ENCODE results near the gene RAET1G. TPM values are rescaled to one million over a fixed set of nuclear protein-coding genes. Genes with fewer than 3 reads are reported as not detected.

The RAET1G gene
- 0.27 and 0.34 TPM in 2 replicates for total RNA-seq

GRCh38 chr6:149922642-149923326 lies at the start of gene RAET1G:
TSS of gene RAET1G (minus strand) at chr6:149923121. CDS start at chr6:149923010, 111 bp downstream.

GRCh38 chr6:149963462-149964307 lies 40.8 kb upstream of the RAET1G start, which contains the start of gene ULBP1:
TSS of gene ULBP1 (plus strand) at chr6:149963943. CDS start at chr6:149964050, 107 bp downstream.

GRCh38 chr6:149941583-149942460 lies 18.9 kb upstream of the RAET1G start, which contains the start of gene ULBP2:
TSS of gene ULBP2 (plus strand) at chr6:149942014. CDS start at chr6:149942073, 59 bp downstream.

GRCh38 chr6:149897855-149898744 lies 24.8 kb downstream of the RAET1G start, which contains the start of gene RAET1E:
TSS of gene RAET1E (minus strand) at chr6:149898113. CDS start at chr6:149890901, 7,212 bp downstream.

Other genes with a start within 250 kb of the RAET1G start
- 11.0 and 11.5 TPM in 2 replicates for gene LATS1, start 205.0 kb downstream of the RAET1G start, total RNA-seq
- gene NUP43, start 176.6 kb downstream of the RAET1G start, total RNA-seq, result 24.9 and 28.5 TPM in 2 replicates
- gene PCMT1, start 173.4 kb downstream of the RAET1G start, total RNA-seq, result 139 and 140 TPM in 2 replicates
- gene LRP11, start 58.8 kb downstream of the RAET1G start, total RNA-seq, result 17.5 and 18.4 TPM in 2 replicates
- 0.80 and 0.94 TPM in 2 replicates for gene RAET1E, start 25.0 kb downstream of the RAET1G start, total RNA-seq
- gene ULBP2, start 18.9 kb upstream of the RAET1G start, total RNA-seq, result 19.0 and 21.4 TPM in 2 replicates
- 0.87 and 0.94 TPM in 2 replicates for gene ULBP1, start 40.8 kb upstream of the RAET1G start, total RNA-seq
- not detected in 2 replicates for gene RAET1L, start 102.4 kb upstream of the RAET1G start, total RNA-seq
- gene ULBP3, start 146.0 kb upstream of the RAET1G start, total RNA-seq, result 9.7 and 12.5 TPM in 2 replicates
- not detected in 2 replicates for gene PPP1R14C, start 219.9 kb upstream of the RAET1G start, total RNA-seq

Data from mammary microvascular endothelial cell (primary cell).